NCI-H69 (cell line): ENCODE results near the gene UCP2.
A peak's percentile ranks its signal among the peaks of the same experiment; 100 is the strongest.
"Not testable (repeated sequence)": the region's sequence is repeated elsewhere in the genome, so short reads cannot be mapped to it uniquely, and the experiment has no call there.

Source experiments
- DNase-seq: peaks from one replicate; lab custom pipeline; 2025; lab: John Stamatoyannopoulos, UW

Gene UCP2

GRCh38 chr11:73942010-73942409 is 40.6 kb downstream of the UCP2 start:
- DNase-seq = no peak

GRCh38 chr11:73940801-73941570 is 41.7 kb downstream of the UCP2 start:
- no peak for DNase-seq

- DNase-seq = no peak
Measured at GRCh38 chr11:73939096-73939495, 43.5 kb downstream of the UCP2 start.

- DNase-seq = not testable (repeated sequence)
Measured at GRCh38 chr11:73936047-73936446, 46.6 kb downstream of the UCP2 start.

- no peak for DNase-seq
Measured at GRCh38 chr11:73932781-73933180, 49.9 kb downstream of the UCP2 start.

- no peak for DNase-seq
Measured at GRCh38 chr11:73931951-73932350, 50.7 kb downstream of the UCP2 start.

GRCh38 chr11:73931039-73931645 is 51.5 kb downstream of the UCP2 start:
- peak; percentile 84 for DNase-seq

- DNase-seq = no peak
Measured at GRCh38 chr11:73929388-73929787, 53.3 kb downstream of the UCP2 start.
